ENCODE results near the gene NSUN7.

Gene NSUN7

DNA sequence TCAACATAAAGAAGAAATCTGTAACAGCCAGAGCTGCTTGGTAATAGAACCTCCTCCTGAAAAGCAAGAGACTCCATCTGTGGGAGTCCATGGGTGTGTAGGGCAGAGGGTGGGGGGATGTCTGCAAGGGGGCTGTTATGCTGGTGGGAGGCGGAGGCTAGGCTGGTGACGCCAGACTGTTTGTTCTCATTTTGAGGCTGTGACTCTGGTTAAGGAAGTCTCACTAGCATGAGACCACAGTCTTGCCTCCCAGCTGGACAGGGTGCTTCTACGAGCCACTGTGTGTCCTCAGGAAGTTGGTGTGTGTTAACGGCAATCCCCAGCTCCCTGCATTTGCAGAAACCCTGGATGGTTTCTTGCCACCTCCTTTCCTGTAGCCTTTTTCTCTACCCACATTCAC is 79.8 kb downstream of the NSUN7 start:
- Histone ChIP-seq H3K36me3 (peaks cover 45 to 100% (median 95%) of the 10 kb centered on the region in 11 experiments), H3K4me3 (peak overlapping the region in 1 of 10 experiments; percentile 6; a peak in 1 of 20 replicates), H4K20me1 (peaks cover 0 to 50% (median 4%) of the 10 kb centered on the region in 11 experiments; a peak in 8 of 22 replicates), H3K9me3 (replicated peaks in 1 of 11) (peaks cover 25 to 48% (median 41%) of the 10 kb centered on the region in 11 experiments), H3K4me2 (peak overlapping the region in 2 of 11 experiments; percentile 2 to 36; a peak in 2 of 22 replicates), H3K27me3 (no peaks in the 10 kb centered on the region), H3K27ac (no peak overlapping the region; a peak in 1 of 22 replicates), H3K4me1 (peaks cover 4 to 50% (median 37%) of the 10 kb centered on the region in 10 experiments; a peak in 18 of 20 replicates), H3K9ac (no peak overlapping the region)
- no peak for TF ChIP-seq Cebpa-rat (IDR thresholded peaks at IDR 0.05)

DNA sequence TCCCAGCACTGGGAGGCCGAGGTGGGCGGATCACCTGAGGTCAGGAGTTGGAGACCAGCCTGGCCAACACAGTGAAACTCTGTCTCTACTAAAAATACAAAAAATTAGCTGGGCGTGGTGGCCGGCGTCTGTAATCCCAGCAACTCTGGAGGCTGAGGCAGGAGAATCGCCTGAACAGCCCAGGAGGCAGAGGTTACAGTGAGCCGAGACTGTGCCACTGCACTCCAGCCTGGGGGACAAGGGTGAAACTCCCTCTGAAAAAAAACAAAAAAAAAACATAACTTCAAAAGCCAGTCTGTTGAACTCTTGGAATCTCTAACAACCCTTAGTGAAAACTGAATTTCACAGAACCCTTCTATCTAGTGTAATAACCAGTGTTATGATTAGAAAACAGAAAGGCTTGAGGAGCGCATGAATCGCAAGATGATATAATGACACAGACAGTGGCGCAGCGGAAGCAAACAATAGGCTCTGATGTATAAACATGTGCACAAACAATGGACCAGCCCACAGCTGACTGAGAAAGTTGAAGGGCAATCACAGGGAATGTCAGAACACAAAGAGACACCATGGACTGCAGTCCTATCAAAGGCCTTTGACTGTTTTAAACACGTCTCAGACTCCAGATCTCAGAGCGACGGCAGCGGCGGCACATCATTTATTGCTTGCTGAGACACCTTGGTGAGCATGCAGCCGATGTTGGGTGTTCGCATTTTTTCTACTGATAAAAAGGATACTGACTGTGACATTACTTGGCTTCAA is 81.6 kb downstream of the NSUN7 start:
- H3K27me3 ChIP-seq, result no peaks in the 10 kb centered on the region
- peaks cover 4 to 50% (median 36%) of the 10 kb centered on the region in 10 experiments; a peak in 18 of 20 replicates for H3K4me1 ChIP-seq
- no peak overlapping the region for H3K27ac ChIP-seq
- H3K4me3 ChIP-seq, result no peak overlapping the region
- peaks cover 25 to 48% (median 41%) of the 10 kb centered on the region in 11 experiments for H3K9me3 ChIP-seq (replicated peaks in 1 of 11)
- no peak overlapping the region for H3K9ac ChIP-seq
- TF ChIP-seq Cebpa-rat (IDR thresholded peaks at IDR 0.05), result no peak
- peaks cover 37 to 100% (median 93%) of the 10 kb centered on the region in 11 experiments for H3K36me3 ChIP-seq
- no peak overlapping the region for H3K4me2 ChIP-seq
- peaks cover 0 to 54% (median 9%) of the 10 kb centered on the region in 11 experiments; a peak in 10 of 22 replicates for H4K20me1 ChIP-seq

DNA sequence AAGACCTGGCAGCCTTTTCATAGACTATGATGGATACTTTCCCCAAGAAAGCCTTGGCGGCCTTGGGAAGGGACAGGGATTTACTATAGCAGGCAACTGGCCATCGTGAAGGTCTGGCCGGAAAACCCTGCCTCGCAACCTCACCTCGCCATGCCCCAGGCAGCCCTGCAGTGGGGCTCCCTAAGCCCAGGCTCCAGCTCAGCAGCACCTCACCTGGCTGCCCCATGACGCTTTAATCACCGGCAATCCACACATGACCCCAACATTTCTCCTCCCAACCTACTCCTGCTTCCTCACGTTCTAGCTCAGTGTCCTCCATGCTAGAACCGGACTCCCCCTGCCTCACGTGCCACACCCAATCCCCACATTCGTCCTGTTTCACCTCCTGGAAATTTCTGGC is 82.4 kb downstream of the NSUN7 start:
- H3K9ac ChIP-seq, result no peak overlapping the region
- H4K20me1 ChIP-seq, result peaks cover 0 to 62% (median 10%) of the 10 kb centered on the region in 11 experiments; a peak in 10 of 22 replicates
- H3K27me3 ChIP-seq, result no peaks in the 10 kb centered on the region
- no peak overlapping the region for H3K4me2 ChIP-seq
- peaks cover 29 to 100% (median 92%) of the 10 kb centered on the region in 11 experiments for H3K36me3 ChIP-seq
- H3K4me3 ChIP-seq, result no peak overlapping the region
- H3K9me3 ChIP-seq (replicated peaks in 1 of 11), result peaks cover 25 to 47% (median 38%) of the 10 kb centered on the region in 11 experiments
- H3K27ac ChIP-seq, result no peak overlapping the region
- TF ChIP-seq Cebpa-rat (IDR thresholded peaks at IDR 0.05), result no peak
- peaks cover 4 to 50% (median 38%) of the 10 kb centered on the region in 10 experiments; a peak in 18 of 20 replicates for H3K4me1 ChIP-seq

DNA sequence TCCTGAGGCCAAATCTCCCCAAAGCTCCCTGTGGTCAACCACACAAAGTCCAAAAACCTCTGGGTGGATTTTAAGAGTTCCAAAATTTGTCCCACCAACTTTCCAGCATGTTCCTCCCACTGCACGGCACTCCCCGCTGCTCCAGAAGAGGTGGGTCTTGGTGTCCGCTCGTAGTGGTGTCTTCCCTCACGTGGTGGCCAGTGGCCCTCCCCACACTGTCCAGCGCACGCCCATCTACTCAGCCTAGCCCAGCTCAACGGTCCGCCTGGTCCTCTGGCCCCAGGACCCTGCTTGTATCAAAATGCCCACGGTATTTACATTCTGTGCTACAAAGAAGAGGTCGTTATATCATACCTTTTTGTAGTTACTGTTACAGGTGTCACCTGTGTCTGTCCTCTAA is 83.5 kb downstream of the NSUN7 start:
- peaks cover 0 to 68% (median 13%) of the 10 kb centered on the region in 11 experiments; a peak in 10 of 22 replicates for H4K20me1 ChIP-seq
- H3K4me2 ChIP-seq, result peak overlapping the region in 5 of 11 experiments; percentile 69 to 81 (median 73); a peak in 5 of 22 replicates
- peaks cover 4 to 51% (median 38%) of the 10 kb centered on the region in 10 experiments; a peak in 18 of 20 replicates for H3K4me1 ChIP-seq
- no peak overlapping the region for H3K4me3 ChIP-seq
- no peak overlapping the region for H3K27ac ChIP-seq
- TF ChIP-seq Cebpa-rat (IDR thresholded peaks at IDR 0.05), result no peak
- no peak overlapping the region for H3K9ac ChIP-seq
- H3K27me3 ChIP-seq, result no peaks in the 10 kb centered on the region
- peaks cover 14 to 37% (median 27%) of the 10 kb centered on the region in 11 experiments for H3K9me3 ChIP-seq (replicated peaks in 1 of 11)
- peaks cover 22 to 98% (median 88%) of the 10 kb centered on the region in 11 experiments for H3K36me3 ChIP-seq

DNA sequence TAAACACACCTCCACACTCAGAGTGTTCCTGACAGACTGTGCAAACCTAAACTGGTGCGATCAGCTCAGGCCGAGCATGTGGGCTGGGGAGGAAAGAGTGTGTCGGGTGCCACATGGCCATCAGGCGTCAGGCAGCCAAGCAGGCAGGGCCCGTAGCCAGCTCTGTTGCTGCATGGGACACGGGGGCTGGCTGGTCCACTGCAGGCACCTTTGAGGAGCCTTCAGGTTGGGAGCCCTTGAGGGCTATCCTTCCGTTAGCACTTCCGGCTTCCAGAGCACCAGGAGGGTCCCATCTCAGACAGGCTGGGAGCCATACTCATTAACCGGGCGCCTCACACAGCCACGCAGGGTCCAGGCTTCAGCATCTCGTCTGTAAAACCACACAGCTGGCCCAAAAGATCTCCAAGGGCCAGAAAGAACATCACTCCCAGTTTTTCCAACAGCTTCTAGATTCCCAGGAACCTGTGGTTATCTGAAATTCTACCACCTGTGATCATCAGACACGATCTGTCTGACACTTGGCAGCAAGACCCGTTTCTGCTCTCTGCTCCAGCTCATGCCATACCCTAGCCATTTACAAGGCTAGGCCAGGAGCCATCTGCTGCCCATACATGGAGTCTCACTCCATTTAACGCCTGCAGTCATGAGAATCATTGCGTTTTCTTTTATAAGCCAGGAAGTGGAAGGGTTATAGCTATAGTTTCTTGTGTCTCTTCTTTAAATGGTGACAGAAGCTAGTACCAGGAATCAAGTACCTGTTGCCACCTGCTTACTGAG is 87.5 kb downstream of the NSUN7 start:
- Histone ChIP-seq H3K27ac (peak overlapping the region in 1 of 11 experiments; percentile 6; a peak in 1 of 22 replicates), H3K4me3 (no peak overlapping the region), H4K20me1 (peaks cover 0 to 76% (median 13%) of the 10 kb centered on the region in 11 experiments; a peak in 11 of 22 replicates), H3K9ac (no peak overlapping the region), H3K4me1 (peaks cover 29 to 87% (median 71%) of the 10 kb centered on the region in 10 experiments), H3K9me3 (replicated peaks in 1 of 11) (peaks cover 0 to 1% (median 0%) of the 10 kb centered on the region in 11 experiments; a peak in 1 of 22 replicates), H3K36me3 (peaks cover 3 to 73% (median 49%) of the 10 kb centered on the region in 11 experiments; a peak in 20 of 22 replicates), H3K4me2 (peak overlapping the region in 2 of 11 experiments; percentile 19 to 43; a peak in 3 of 22 replicates), H3K27me3 (no peaks in the 10 kb centered on the region)
- TF ChIP-seq Cebpa-rat (IDR thresholded peaks at IDR 0.05), result no peak

DNA sequence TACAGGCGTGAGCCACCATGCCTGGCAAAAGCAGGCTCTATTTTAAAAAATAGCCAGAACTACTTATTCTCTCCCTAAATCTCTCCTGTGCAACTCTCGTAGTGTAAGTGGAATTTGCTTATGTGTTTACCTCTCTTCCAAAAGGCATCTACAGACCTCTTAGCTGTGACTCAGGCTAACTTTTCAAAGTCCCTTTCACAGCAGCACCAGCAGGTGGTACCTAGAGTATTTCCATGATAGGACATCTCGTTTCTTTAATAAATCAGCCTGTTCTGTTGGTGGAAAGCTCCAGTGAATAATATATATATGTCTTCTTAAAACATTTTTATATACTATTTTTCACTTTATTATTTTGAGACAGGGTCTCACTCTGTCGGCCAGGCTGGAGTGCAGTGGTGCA is 89.0 kb downstream of the NSUN7 start:
- no peaks in the 10 kb centered on the region for H3K9me3 ChIP-seq (replicated peaks in 1 of 11)
- H3K4me3 ChIP-seq, result no peak overlapping the region

DNA sequence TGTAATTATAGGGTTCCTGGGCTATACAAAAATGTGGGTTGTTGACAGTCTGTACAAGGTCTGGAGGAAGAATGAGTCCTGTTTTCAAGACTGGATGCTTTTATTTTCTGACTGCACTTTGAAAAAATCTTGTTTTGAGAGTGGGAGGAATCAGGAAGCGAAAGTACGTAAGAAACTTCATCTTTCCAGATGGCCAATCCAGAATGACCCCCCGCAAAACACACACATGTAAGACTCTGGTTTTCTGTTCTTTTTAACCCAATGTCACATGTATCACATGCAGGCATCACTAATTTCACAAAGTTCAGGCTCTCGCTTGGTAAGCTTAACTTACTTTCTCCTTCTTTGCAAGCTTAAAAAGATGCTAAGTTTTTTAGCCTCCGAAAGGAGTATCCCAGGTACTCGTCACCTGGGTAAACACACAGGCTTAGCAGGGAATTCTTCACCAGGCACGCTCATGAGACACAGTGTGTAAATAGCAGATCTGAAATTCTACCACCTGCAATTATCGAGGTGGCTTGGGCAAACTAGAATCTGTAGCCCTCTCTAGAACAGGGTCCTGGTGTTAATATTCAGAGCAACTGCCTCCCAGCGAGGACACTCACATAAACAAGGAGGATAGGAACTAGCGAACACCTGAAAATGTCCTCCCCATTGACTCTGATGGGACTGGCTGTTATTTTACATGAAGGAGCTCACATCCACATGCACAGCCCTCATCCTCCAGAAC is 90.7 kb downstream of the NSUN7 start:
- TF ChIP-seq Cebpa-rat (IDR thresholded peaks at IDR 0.05), result no peak
- peak overlapping the region in 1 of 10 experiments; percentile 14; a peak in 1 of 20 replicates for H3K4me3 ChIP-seq
- peaks cover 44 to 95% (median 80%) of the 10 kb centered on the region in 10 experiments for H3K4me1 ChIP-seq
- peaks cover 0 to 71% (median 17%) of the 10 kb centered on the region in 11 experiments; a peak in 12 of 22 replicates for H4K20me1 ChIP-seq
- no peaks in the 10 kb centered on the region for H3K9me3 ChIP-seq (replicated peaks in 1 of 11)
- H3K36me3 ChIP-seq, result peaks cover 3 to 54% (median 22%) of the 10 kb centered on the region in 11 experiments; a peak in 17 of 22 replicates
- peak overlapping the region in 7 of 11 experiments; percentile 15 to 82 (median 28); a peak in 9 of 22 replicates for H3K9ac ChIP-seq
- no peaks in the 10 kb centered on the region for H3K27me3 ChIP-seq
- peak overlapping the region; percentile 71 to 97 (median 91) for H3K4me2 ChIP-seq
- H3K27ac ChIP-seq, result peak overlapping the region; percentile 8 to 86 (median 69); a peak in 19 of 22 replicates

More for the DNA sequence above, 89.0 kb downstream of the NSUN7 start:
- TF ChIP-seq Cebpa-rat (IDR thresholded peaks at IDR 0.05), result no peak
- peaks cover 43 to 95% (median 80%) of the 10 kb centered on the region in 10 experiments for H3K4me1 ChIP-seq
- H3K27me3 ChIP-seq, result no peaks in the 10 kb centered on the region
- H3K9ac ChIP-seq, result no peak overlapping the region
- peaks cover 3 to 59% (median 36%) of the 10 kb centered on the region in 11 experiments; a peak in 18 of 22 replicates for H3K36me3 ChIP-seq
- no peak overlapping the region for H3K27ac ChIP-seq
- 0 out of 22 replicates have a peak overlapping the region, but pooled peaks of 2 of the 11 experiments have one; percentile 93 to 94 for H3K4me2 ChIP-seq
- peaks cover 0 to 71% (median 17%) of the 10 kb centered on the region in 11 experiments; a peak in 11 of 22 replicates for H4K20me1 ChIP-seq
